HEK293T (cell line): ENCODE data around the gene DDA1.

Experiments
- CTCF ChIA-PET: fragments of 350-600 bp; formaldehyde crosslinking; extraction: SDS; loops from one replicate; lab custom pipeline; 2021; ENCODE audit warnings: antibody characterized with exemption, inconsistent platforms; lab: Yijun Ruan, JAX
- POLR2A ChIA-PET: fragments of 350-600 bp; formaldehyde crosslinking; extraction: SDS; loops from one replicate; lab custom pipeline; 2020; ENCODE audit warnings: antibody characterized with exemption, inconsistent platforms; lab: Yijun Ruan, JAX
- DNase-seq: peaks from one replicate; pipeline ENCODE4 v3.0.0; 2012; ENCODE audit warnings: mixed read lengths; ENCODE audit errors: extremely low spot score
- ARNT ChIP-seq: fragments of 450-650 bp; IDR thresholded peaks from 2 replicates; pipeline ENCODE4 v1.6.1; 2017; ENCODE audit warnings: mild to moderate bottlenecking
- BHLHE40 ChIP-seq: fragments of 450-650 bp; IDR thresholded peaks from 2 replicates; pipeline ENCODE4 v1.6.1; 2016; ENCODE audit warnings: mild to moderate bottlenecking, moderate library complexity, borderline replicate concordance
- CTBP1 ChIP-seq: fragments of 450-650 bp; IDR thresholded peaks from 2 replicates; pipeline ENCODE4 v1.6.1; 2016; ENCODE audit warnings: borderline replicate concordance
- ELF4 ChIP-seq: fragments of 450-650 bp; IDR thresholded peaks from 2 replicates; pipeline ENCODE4 v1.6.1; 2017; ENCODE audit warnings: antibody characterized with exemption
- FOXA1 ChIP-seq: fragments of 450-650 bp; IDR thresholded peaks from 2 replicates; pipeline ENCODE4 v1.6.1; 2016; ENCODE audit warnings: mild to moderate bottlenecking
- FOXK2 ChIP-seq: fragments of 450-650 bp; IDR thresholded peaks from 2 replicates; pipeline ENCODE4 v1.6.1; 2016; ENCODE audit warnings: mild to moderate bottlenecking
- FOXM1 ChIP-seq: fragments of 450-650 bp; IDR thresholded peaks from 2 replicates; pipeline ENCODE4 v1.6.1; 2017; ENCODE audit warnings: mild to moderate bottlenecking, borderline replicate concordance
- HDGF ChIP-seq: fragments of 450-650 bp; IDR thresholded peaks from 2 replicates; pipeline ENCODE4 v1.6.1; 2017; ENCODE audit warnings: antibody characterized with exemption, borderline replicate concordance
- L3MBTL2 ChIP-seq: fragments of 450-650 bp; conservative IDR thresholded peaks from 2 replicates; pipeline ENCODE4 v1.6.1; 2016; ENCODE audit warnings: mild to moderate bottlenecking
- LEF1 ChIP-seq: fragments of 450-650 bp; IDR thresholded peaks from 2 replicates; pipeline ENCODE4 v1.6.1; 2017; ENCODE audit warnings: mild to moderate bottlenecking, borderline replicate concordance
- NFRKB ChIP-seq: fragments of 450-650 bp; IDR thresholded peaks from 2 replicates; pipeline ENCODE4 v1.6.1; 2016; ENCODE audit warnings: mild to moderate bottlenecking, moderate library complexity
- SP1 ChIP-seq: fragments of 450-650 bp; IDR thresholded peaks from 2 replicates; pipeline ENCODE4 v1.6.1; 2017
- SUZ12 ChIP-seq: fragments of 450-650 bp; IDR thresholded peaks from 2 replicates; pipeline ENCODE4 v1.6.1; 2016; ENCODE audit warnings: mild to moderate bottlenecking
- TARDBP ChIP-seq: fragments of 450-650 bp; IDR thresholded peaks from 2 replicates; pipeline ENCODE4 v1.6.1; 2016
- ZNF384 ChIP-seq: fragments of 450-650 bp; IDR thresholded peaks from 2 replicates; pipeline ENCODE4 v1.6.1; 2016
- TF ChIP-seq, protein P1 (sequence below): fragments of 450-650 bp; IDR thresholded peaks from 2 replicates; pipeline ENCODE4 v1.6.1; 2016

Gene DDA1

DNA sequence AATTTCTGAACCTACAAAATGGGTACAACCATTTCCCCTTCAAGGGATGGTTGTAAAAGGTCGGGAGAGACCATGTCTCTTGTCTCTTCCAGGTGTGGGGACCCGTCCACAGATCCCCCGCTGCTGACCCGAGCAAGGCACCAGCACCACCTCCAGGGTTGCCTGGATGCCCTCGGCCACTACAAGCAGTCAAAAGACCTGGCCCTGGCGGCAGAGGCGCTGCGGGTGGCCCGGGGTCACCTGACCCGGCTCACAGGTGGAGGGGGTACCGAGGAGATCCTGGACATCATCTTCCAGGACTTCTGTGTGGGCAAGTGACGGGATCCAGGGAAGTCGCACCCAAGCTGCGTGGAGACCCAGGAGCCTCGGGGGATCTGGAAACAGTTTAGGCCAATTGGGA is 32.0 kb downstream of the DDA1 start:
- ChIA-PET CTCF (no interaction called here), POLR2A (interaction anchor here (1.1 kb wide), 1 partner anchor 9 kb away, joined by 5 read pairs; no protein-coding TSS in a partner anchor)
- TF ChIP-seq FOXK2 (no peak), SP1 (no peak), BHLHE40 (no peak), L3MBTL2 (no peak), ZNF384 (no peak), TARDBP (no peak), ARNT (no peak), FOXA1 (no peak), CTBP1 (no peak)
- TF ChIP-seq, protein P1, sequence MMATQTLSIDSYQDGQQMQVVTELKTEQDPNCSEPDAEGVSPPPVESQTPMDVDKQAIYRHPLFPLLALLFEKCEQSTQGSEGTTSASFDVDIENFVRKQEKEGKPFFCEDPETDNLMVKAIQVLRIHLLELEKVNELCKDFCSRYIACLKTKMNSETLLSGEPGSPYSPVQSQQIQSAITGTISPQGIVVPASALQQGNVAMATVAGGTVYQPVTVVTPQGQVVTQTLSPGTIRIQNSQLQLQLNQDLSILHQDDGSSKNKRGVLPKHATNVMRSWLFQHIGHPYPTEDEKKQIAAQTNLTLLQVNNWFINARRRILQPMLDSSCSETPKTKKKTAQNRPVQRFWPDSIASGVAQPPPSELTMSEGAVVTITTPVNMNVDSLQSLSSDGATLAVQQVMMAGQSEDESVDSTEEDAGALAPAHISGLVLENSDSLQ: no peak
- no peak for DNase-seq

DNA sequence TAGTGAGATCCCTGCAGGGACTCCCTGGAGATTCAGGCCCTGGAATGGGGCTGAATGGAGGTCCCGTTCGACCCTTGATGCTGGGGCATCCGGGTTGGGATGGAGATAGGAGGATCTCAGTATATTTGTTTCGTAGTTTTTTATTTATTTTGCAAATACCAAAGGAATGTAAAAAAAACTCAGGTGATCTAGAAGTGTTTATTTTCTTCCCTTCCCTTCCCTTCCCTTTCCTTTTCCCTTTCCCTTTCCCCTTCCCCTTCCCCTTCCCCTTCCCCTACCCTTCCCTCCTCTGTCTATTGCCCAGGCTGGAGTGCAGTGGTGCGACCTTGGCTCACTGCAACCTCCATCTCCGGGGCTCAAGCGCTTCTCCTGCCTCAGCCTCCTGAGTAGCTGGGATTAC is 32.5 kb downstream of the DDA1 start:
- no peak for DNase-seq
- ChIA-PET CTCF (no interaction called here), POLR2A (interaction anchor here (1.1 kb wide), 1 partner anchor 9 kb away, joined by 5 read pairs; no protein-coding TSS in a partner anchor)
- TF ChIP-seq BHLHE40 (no peak), FOXA1 (no peak), CTBP1 (no peak), SP1 (no peak), L3MBTL2 (no peak), ZNF384 (no peak), NFRKB (no peak), TARDBP (no peak), FOXM1 (no peak), ARNT (no peak), SUZ12 (no peak), ELF4 (no peak), LEF1 (no peak)
- TF ChIP-seq, protein P1: no peak

DNA sequence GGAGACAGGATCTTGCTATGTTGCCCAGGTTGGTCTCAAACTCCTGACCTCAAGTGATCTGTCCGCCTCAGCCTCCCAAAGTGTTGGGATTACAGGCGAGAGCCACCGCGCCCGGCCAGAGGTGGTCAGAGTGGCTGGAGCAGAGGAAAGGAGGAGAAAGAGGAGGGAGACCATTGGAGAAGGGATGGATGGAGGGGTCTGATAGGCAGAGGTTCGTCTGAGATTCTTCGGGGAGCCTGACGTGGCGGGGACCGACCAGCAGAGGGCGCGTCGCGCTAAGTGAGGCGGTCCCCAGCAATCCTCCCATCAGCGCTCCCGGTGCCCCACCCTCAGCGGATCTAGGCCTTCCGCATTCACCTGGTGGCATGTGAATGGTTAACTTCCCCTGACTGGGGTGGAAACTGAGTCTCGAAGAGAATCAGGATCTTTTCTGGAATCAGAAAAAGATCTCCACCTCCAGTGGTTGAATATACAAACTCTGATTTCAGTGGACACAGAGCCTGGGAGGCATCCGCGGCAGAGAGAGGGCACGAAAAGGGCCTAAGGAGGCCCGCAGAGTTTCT is 36.8 kb downstream of the DDA1 start:
- TF ChIP-seq FOXM1 (no peak), BHLHE40 (no peak), SUZ12 (no peak), ZNF384 (no peak), LEF1 (no peak), NFRKB (no peak), ELF4 (no peak), FOXA1 (no peak), HDGF (no peak), TARDBP (no peak), L3MBTL2 (no peak), ARNT (no peak), FOXK2 (no peak)
- TF ChIP-seq, protein P1: no peak
- ChIA-PET CTCF (interaction anchor here (1.0 to 1.5 kb wide), 2 partner anchors 10 to 40 kb away, joined by 4 to 6 read pairs; no protein-coding TSS in a partner anchor), POLR2A (interaction anchor here (1.3 kb wide), 1 partner anchor 11 kb away, joined by 6 read pairs; no protein-coding TSS in a partner anchor)
- DNase-seq: peak; percentile 86

DNA sequence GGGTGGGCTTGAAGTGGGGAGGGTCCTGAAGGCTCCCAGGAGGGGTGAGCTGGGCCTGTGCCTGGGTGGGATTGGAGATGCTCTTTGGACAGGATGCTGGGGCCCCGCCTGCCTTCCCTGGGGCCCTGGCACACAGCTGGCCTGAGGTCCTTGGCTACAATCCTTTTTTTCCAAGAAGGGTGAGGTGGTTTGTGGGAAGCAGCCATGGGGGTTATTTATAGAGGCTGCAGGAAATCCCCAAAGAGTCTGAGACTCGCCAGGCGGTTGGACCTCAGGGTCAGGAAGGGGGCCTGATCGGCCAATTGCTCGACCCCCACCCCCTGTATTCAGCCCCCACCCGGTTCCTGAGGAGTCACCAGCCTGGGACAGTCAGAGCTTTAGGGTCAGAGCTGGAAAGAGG is 38.0 kb downstream of the DDA1 start:
- TF ChIP-seq LEF1: no peak
- no peak for TF ChIP-seq NFRKB
- TF ChIP-seq FOXM1: no peak
- TF ChIP-seq HDGF: no peak
- TF ChIP-seq, protein P1: no peak
- TF ChIP-seq BHLHE40: no peak
- no peak for TF ChIP-seq FOXA1
- TF ChIP-seq FOXK2: no peak
- TF ChIP-seq ZNF384: no peak
- TF ChIP-seq ARNT: no peak
- no peak for TF ChIP-seq CTBP1
- no peak for TF ChIP-seq TARDBP
- no peak for TF ChIP-seq SUZ12
- TF ChIP-seq ELF4: no peak
- no peak for TF ChIP-seq L3MBTL2
- no peak for TF ChIP-seq SP1
- ChIA-PET POLR2A (no interaction called here), CTCF (interaction anchor here (0.5 kb wide), 1 partner anchor 111 kb away, joined by 3 read pairs; no protein-coding TSS in a partner anchor)
- no peak for DNase-seq

DNA sequence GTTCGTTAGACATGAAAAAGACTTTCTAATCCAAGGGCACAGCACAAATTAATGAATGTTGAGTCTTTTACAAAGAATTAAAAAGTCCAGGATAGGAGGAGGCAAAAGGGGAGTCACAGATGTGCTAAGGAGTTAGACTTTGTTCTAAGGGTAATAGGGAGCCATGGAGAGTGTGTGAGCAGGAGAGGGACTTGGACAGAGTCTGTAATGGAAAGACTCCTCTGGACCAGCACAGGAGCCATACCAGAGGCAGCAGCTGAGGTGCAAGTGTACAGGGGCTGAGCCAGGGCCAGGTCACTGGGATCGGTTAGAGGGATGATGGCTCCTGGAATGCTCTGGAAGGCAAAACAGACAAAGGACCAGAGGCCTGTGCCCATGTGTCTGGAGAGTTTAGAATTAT is 38.5 kb downstream of the DDA1 start:
- TF ChIP-seq ELF4: no peak
- TF ChIP-seq ZNF384: no peak
- no peak for TF ChIP-seq L3MBTL2
- no peak for TF ChIP-seq TARDBP
- TF ChIP-seq, protein P1: no peak
- TF ChIP-seq LEF1: no peak
- no peak for TF ChIP-seq NFRKB
- TF ChIP-seq HDGF: no peak
- TF ChIP-seq FOXM1: no peak
- TF ChIP-seq FOXK2: no peak
- POLR2A ChIA-PET: no interaction called here
- CTCF ChIA-PET: interaction anchor here (0.5 kb wide), 1 partner anchor 111 kb away, joined by 3 read pairs; no protein-coding TSS in a partner anchor
- DNase-seq: no peak
